AG04449 (cell line): ENCODE measurements around the gene MACIR.

Experiments
- CTCF ChIA-PET: fragments of 350-600 bp; formaldehyde crosslinking; extraction: SDS; loops from one replicate; lab custom pipeline; 2021; ENCODE audit warnings: antibody characterized with exemption; lab: Yijun Ruan, JAX
- POLR2A ChIA-PET: fragments of 400-600, 350-600 bp; formaldehyde crosslinking; extraction: SDS; loops from one replicate; lab custom pipeline; 2020; ENCODE audit warnings: antibody characterized with exemption, inconsistent platforms; lab: Yijun Ruan, JAX
- DNase-seq: peaks from one replicate; pipeline ENCODE4 v3.0.0-alpha.2; 2010; ENCODE audit warnings: low read depth, low spot score
- H3K4me3 ChIP-seq: 2 replicates; pipeline ENCODE4 v1.5.1; 2011; ENCODE audit warnings: low read depth, mild to moderate bottlenecking, control low read depth, low read length
- TF ChIP-seq, protein P1 (sequence below): IDR thresholded peaks from one replicate; pipeline ENCODE4 v1.5.1; 2011; ENCODE audit warnings: mild to moderate bottlenecking, moderate library complexity, low read length, control low read depth, inconsistent platforms; ENCODE audit not compliant: insufficient read depth; ENCODE audit errors: missing control alignments

Gene MACIR

DNA sequence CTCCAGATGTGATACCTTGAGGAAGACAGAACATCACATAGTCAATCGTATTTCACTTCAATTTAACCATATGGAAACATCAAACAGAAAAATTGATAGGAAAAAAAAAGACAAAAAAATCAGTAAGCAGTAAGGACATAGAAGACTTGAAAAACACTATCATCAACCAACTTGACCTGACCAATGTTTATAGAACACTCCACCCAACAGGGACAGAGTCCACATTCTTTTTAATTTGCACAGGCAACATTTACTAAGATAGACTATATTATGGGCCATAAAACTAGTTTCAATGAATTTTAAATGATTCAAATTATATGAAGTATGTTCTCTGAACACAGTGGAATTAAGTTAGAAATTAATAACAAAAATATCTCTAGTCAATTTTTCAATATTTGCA lies 20.8 kb upstream of the MACIR start:
- no peak for DNase-seq
- ChIA-PET CTCF (interaction anchor here (1.5 kb wide), 1 partner anchor 12 kb away, joined by 5 read pairs; no protein-coding TSS in a partner anchor), POLR2A (no interaction called here)
- H3K4me3 ChIP-seq = no peak overlapping the region
- TF ChIP-seq, protein P1, sequence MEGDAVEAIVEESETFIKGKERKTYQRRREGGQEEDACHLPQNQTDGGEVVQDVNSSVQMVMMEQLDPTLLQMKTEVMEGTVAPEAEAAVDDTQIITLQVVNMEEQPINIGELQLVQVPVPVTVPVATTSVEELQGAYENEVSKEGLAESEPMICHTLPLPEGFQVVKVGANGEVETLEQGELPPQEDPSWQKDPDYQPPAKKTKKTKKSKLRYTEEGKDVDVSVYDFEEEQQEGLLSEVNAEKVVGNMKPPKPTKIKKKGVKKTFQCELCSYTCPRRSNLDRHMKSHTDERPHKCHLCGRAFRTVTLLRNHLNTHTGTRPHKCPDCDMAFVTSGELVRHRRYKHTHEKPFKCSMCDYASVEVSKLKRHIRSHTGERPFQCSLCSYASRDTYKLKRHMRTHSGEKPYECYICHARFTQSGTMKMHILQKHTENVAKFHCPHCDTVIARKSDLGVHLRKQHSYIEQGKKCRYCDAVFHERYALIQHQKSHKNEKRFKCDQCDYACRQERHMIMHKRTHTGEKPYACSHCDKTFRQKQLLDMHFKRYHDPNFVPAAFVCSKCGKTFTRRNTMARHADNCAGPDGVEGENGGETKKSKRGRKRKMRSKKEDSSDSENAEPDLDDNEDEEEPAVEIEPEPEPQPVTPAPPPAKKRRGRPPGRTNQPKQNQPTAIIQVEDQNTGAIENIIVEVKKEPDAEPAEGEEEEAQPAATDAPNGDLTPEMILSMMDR = no peak

DNA sequence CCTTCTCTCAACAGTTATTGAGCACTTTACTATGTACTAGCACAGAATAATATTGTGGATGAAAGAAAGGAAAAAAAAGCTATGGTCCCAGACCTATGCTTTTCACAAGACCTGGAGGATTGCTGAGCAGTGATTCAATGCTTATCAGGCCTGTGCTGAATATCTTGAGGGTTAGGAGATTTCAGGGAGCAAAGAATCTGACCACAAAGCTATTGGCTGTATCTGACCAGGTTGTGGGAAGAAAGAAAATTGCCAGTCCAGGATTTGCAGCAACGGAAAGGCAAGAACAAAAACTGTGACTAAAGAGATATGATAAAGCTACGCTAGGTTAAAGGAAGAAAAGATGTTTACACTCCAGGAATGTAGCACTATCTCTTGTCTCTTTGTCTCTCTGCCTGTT lies 14.9 kb upstream of the MACIR start:
- CTCF ChIA-PET = interaction anchor here (0.7 to 2.2 kb wide), 5 partner anchors 11 to 231 kb away, joined by 3 to 11 read pairs (median 4); no protein-coding TSS in a partner anchor

DNA sequence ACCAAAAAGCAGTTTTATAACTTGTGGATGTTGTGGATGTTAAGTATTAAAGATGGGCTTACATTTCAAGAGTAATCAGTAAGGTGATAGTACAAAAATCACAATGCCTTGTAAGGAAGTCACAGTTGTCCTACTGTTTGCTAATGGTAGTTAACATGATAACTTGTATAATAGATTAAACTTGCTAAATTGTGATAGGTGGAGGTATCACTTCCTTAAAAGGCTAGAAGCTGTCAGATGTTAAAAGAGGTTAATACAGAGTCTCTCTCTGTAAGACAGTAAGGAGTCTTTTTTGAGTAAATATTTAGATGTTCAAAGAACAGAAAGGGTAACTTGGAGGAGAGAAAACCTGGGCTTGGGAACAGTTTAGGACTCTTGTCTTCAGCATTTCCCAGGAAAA lies 14.2 kb upstream of the MACIR start:
- ChIA-PET POLR2A (interaction anchor here (1.1 kb wide), 1 partner anchor 14 kb away, joined by 3 read pairs; the partner anchor contains the start of gene MACIR), CTCF (interaction anchor here (2.1 to 2.2 kb wide), 2 partner anchors 19 to 230 kb away, joined by 4 to 11 read pairs; no protein-coding TSS in a partner anchor)
- DNase-seq = no peak
- no peak overlapping the region for H3K4me3 ChIP-seq
- TF ChIP-seq, protein P1 = no peak

More for the DNA sequence above, 14.9 kb upstream of the MACIR start:
- POLR2A ChIA-PET = interaction anchor here (1.1 kb wide), 1 partner anchor 15 kb away, joined by 3 read pairs; the partner anchor contains the start of gene MACIR
- H3K4me3 ChIP-seq = no peak overlapping the region
- TF ChIP-seq, protein P1 = no peak
- no peak for DNase-seq

DNA sequence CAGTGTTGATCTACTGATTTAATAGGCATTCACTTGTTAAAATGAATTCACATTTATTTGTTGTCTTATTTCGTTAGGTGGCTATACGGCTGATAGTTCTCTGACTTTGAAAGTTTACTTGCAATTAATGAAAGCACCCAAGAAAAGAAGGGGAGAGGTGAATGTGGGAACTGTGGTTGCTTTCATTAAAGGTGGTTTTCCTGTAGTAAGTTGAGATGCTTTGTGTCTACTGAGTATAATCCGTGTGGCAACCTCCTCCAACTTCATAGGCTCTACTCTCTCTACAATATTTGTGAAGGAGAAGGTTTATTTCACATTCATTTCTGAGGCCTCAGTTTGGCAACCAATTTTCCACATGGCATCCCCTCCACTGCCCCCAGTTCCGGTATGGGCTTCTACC lies 12.8 kb upstream of the MACIR start:
- no peak overlapping the region for H3K4me3 ChIP-seq
- ChIA-PET POLR2A (no interaction called here), CTCF (interaction anchor here (1.4 to 2.1 kb wide), 3 partner anchors 10 to 229 kb away, joined by 4 to 6 read pairs (median 5); no protein-coding TSS in a partner anchor)
- no peak for DNase-seq
- TF ChIP-seq, protein P1 = no peak

DNA sequence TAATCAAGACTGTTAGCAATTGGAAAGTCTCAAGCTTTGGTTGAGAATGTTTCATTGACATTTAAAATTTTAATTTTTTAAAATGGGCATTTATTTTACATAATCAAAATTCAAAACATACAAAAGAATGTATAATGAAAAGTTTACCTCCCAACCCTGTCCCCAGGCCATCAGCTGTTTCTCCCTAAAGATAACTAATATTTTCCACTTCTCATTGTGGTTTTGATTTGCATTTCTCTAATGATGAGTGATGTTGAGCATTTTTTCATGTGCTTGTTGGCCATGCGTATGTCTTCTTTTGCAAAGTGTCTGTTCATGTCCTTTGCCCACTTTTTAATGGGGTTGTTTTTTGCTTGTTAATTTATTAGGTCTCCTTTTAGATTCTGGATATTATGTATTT lies 11.4 kb upstream of the MACIR start:
- no peak for DNase-seq
- no peak overlapping the region for H3K4me3 ChIP-seq
- ChIA-PET POLR2A (interaction anchor here (0.6 kb wide), 1 partner anchor 11 kb away, joined by 3 read pairs; the partner anchor contains the start of gene MACIR), CTCF (interaction anchor here (1.2 to 1.4 kb wide), 3 partner anchors 9 to 229 kb away, joined by 5 to 6 read pairs (median 5); no protein-coding TSS in a partner anchor)
- TF ChIP-seq, protein P1 = no peak

DNA sequence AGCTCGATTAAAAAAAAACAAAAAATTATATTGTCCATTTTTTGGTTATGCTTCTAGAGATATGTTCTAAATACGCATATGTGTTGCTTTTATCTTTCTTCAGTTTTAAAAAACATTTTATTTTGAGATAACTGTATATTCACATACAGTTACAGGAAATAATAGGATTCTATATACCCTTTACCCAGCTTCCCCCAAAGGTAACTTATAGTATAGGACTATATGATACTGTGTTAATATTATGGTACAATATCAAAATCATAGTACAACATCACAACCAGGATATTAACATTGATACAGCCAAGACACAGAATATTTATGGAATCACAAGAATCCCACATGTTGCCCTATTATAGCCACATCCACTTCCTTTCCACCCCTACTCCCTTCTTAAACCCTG lies 9.5 kb upstream of the MACIR start:
- TF ChIP-seq, protein P1 = no peak
- POLR2A ChIA-PET = no interaction called here
- CTCF ChIA-PET = interaction anchor here (1.0 kb wide), 1 partner anchor 16 kb away, joined by 4 read pairs; no protein-coding TSS in a partner anchor

More for the DNA sequence above, 9.5 kb upstream of the MACIR start:
- no peak overlapping the region for H3K4me3 ChIP-seq
- DNase-seq = no peak
